Gastrocnemius medialis (tissue), 4 donors: ENCODE data around the gene LINC00632. TPM values are rescaled to one million over a fixed set of nuclear protein-coding genes. Genes with fewer than 3 reads are reported as not detected.

Experiments used
- ATAC-seq, 2 donors: fragments of 150-250 bp; one replicate each; pipeline ENCODE4 v1.9.1; 2016
- DNase-seq, 2 donors: peaks; one replicate each; pipeline ENCODE4 v3.0.0-alpha.2; 2019
- H3K27ac ChIP-seq, 4 donors: fragments of 200-600 bp; sonication (generic); 1 replicate in 1 of 4; 2 replicates in 3 of 4; pipeline ENCODE4 v1.5.1; 2016 to 2018; ENCODE audit warnings: mild to moderate bottlenecking in 2 of 4, moderate library complexity in 1 of 4
- H3K27me3 ChIP-seq, 3 donors: fragments of 200-600 bp; sonication (generic) in 2 of 3; 1 replicate in 1 of 3; 2 replicates in 2 of 3; pipeline versions ENCODE4 v1.5.1 to v1.6.0; 2016 to 2019; ENCODE audit warnings: mild to moderate bottlenecking in 1 of 3, moderate library complexity in 1 of 3
- H3K36me3 ChIP-seq, 2 donors: fragments of 200-600 bp; sonication (generic) in 1 of 2; one replicate each; pipeline ENCODE4 v1.5.1; 2017 to 2018
- H3K4me1 ChIP-seq, 2 donors: fragments of 200-600 bp; sonication (generic) in 1 of 2; one replicate each; pipeline ENCODE4 v1.5.1; 2016 to 2017; ENCODE audit warnings: mild to moderate bottlenecking in 2 of 2
- H3K4me3 ChIP-seq, 4 donors: fragments of 200-600 bp; sonication (generic) in 3 of 4; 1 replicate in 1 of 4; 2 replicates in 3 of 4; pipeline ENCODE4 v1.5.1; 2016 to 2019; ENCODE audit warnings: mild to moderate bottlenecking in 2 of 4
- H3K9me3 ChIP-seq, 3 donors: fragments of 200-600 bp; sonication (generic) in 2 of 3; 1 replicate in 1 of 3; 2 replicates in 2 of 3; pipeline ENCODE4 v1.5.1; 2016 to 2019
- CTCF ChIP-seq, 5 experiments: fragments of 450-650 bp in 3 of 5; fragments of 200-600 bp in 2 of 5; sonication (generic) in 2 of 5; IDR thresholded peaks in 4 of 5; conservative IDR thresholded peaks in 1 of 5; 1 replicate in 4 of 5; 2 replicates in 1 of 5; pipeline ENCODE4 v1.5.1; 2016 to 2019; ENCODE audit warnings: antibody characterized with exemption in 5 of 5, mild to moderate bottlenecking in 3 of 5, moderate library complexity in 3 of 5
- POLR2A ChIP-seq, 2 donors: fragments of 450-650 bp; IDR thresholded peaks; one replicate each; pipeline ENCODE4 v1.6.1; 2017; ENCODE audit warnings: antibody characterized with exemption in 2 of 2, mild to moderate bottlenecking in 2 of 2, moderate library complexity in 2 of 2
- in situ Hi-C, 4 donors: fragments of 200-750 bp; cut with MboI; loops; one replicate each; pipeline versions ENCODE4 v1.15.0 to v1.8.0; 2017; ENCODE audit warnings: low sequenced_read_pairs in 4 of 4
- intact Hi-C: fragments of 100-400 bp; cut with DNase I; formaldehyde crosslinking; loops from one replicate; pipeline ENCODE4 v1.15.1; 2023; ENCODE audit warnings: low total_unique reads
- total RNA-seq, 4 donors: library from RNA; depleted of rRNA; stranded (reverse); fragments of >200 nt; gene quantifications; one replicate each; pipeline versions ENCODE4 v1.1.0 to v1.2.3, GENCODE V29; 2016

The LINC00632 gene
- total RNA-seq, 4 donors from 2014 or later, result 3.8 to 8.4 (median 4.9) TPM

- no peak for TF ChIP-seq POLR2A (IDR thresholded peaks at IDR 0.05)
- TF ChIP-seq CTCF (IDR thresholded peaks at IDR 0.05 in 4 of 5, conservative IDR thresholded peaks at IDR 0.05 in 1 of 5), result no peak
- DNase-seq, result no peak
- in situ Hi-C loops, result no loop called here
- intact Hi-C loops, result no loop called here
- Histone ChIP-seq H3K4me3 (no peak overlapping the region), H3K27ac (no peak overlapping the region), H3K36me3 (no peaks in the 10 kb centered on the region), H3K4me1 (no peaks in the 10 kb centered on the region), H3K27me3 (no peaks in the 10 kb centered on the region), H3K9me3 (no peaks in the 10 kb centered on the region)
- no peak for ATAC-seq
These were observed 11.9 kb upstream of the LINC00632 start for GRCh38 chrX:140697618-140698017.

- no peak overlapping the region for H3K4me3 ChIP-seq
- H3K36me3 ChIP-seq, result no peaks in the 10 kb centered on the region
- no peak overlapping the region for H3K27ac ChIP-seq
- no peaks in the 10 kb centered on the region for H3K27me3 ChIP-seq
- intact Hi-C loops, result no loop called here
- H3K9me3 ChIP-seq, result no peaks in the 10 kb centered on the region
- H3K4me1 ChIP-seq, result no peaks in the 10 kb centered on the region
- no peak for ATAC-seq
- in situ Hi-C loops, result no loop called here
- TF ChIP-seq POLR2A (IDR thresholded peaks at IDR 0.05) (no peak), CTCF (IDR thresholded peaks at IDR 0.05 in 4 of 5, conservative IDR thresholded peaks at IDR 0.05 in 1 of 5) (peak in 2 of 5 experiments; percentile 8 to 34)
- DNase-seq, result no peak
These were observed 8.1 kb upstream of the LINC00632 start for GRCh38 chrX:140701480-140701879.

GRCh38 chrX:140710710-140711109 lies 1.2 kb downstream of the LINC00632 start:
- no peak for ATAC-seq
- in situ Hi-C loops (no loop called here), intact Hi-C loops (no loop called here)
- TF ChIP-seq CTCF (IDR thresholded peaks at IDR 0.05 in 4 of 5, conservative IDR thresholded peaks at IDR 0.05 in 1 of 5) (no peak), POLR2A (IDR thresholded peaks at IDR 0.05) (no peak)
- Histone ChIP-seq H3K27ac (no peak overlapping the region), H3K9me3 (no peaks in the 10 kb centered on the region), H3K27me3 (peaks cover 0 to 2% (median 0%) of the 10 kb centered on the region in 3 donors), H3K36me3 (no peaks in the 10 kb centered on the region), H3K4me3 (no peak overlapping the region), H3K4me1 (no peaks in the 10 kb centered on the region)
- DNase-seq, result no peak

- intact Hi-C loops, result no loop called here
- Histone ChIP-seq H3K27ac (no peak overlapping the region), H3K36me3 (no peaks in the 10 kb centered on the region), H3K4me3 (no peak overlapping the region), H3K9me3 (no peaks in the 10 kb centered on the region), H3K4me1 (no peaks in the 10 kb centered on the region), H3K27me3 (peaks cover 0 to 2% (median 0%) of the 10 kb centered on the region in 3 donors)
- ATAC-seq (no peak), DNase-seq (no peak)
- no peak for TF ChIP-seq CTCF (IDR thresholded peaks at IDR 0.05 in 4 of 5, conservative IDR thresholded peaks at IDR 0.05 in 1 of 5)
- TF ChIP-seq POLR2A (IDR thresholded peaks at IDR 0.05), result no peak
- in situ Hi-C loops, result no loop called here
These were observed 2.3 kb downstream of the LINC00632 start for GRCh38 chrX:140711894-140712293.
